HTERT RPE-1 (cell line): Measurements from ENCODE around the gene CDNF.
"Not testable (repeated sequence)": the region's sequence is repeated elsewhere in the genome, so short reads cannot be mapped to it uniquely, and the experiment has no call there.

ENCODE experiments used
- in situ Hi-C: fragments of 300-500 bp; cut with MboI; formaldehyde crosslinking; loops from 4 replicates; pipeline ENCODE4 v1.14.3; 2020; ENCODE audit warnings: low sequenced_read_pairs

The CDNF gene

DNA sequence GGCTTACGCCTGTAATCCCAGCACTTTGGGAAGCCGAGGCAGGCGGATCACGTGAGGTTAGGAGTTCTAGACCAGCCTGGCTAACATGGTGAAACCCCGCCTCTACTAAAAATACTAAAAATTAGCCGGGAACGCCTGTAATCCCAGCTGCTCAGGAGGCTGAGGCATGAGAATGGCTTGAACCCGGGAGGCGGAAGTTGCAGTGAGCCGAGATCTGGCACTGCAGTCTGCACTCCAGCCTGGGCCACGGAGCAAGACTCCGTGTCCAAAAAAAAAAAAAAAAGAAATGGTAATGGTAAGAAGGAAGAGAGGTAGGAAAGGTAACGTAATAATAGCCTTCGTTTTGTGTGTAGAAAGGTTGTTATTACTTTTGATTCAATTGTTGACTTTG lies 1.5 kb upstream of the CDNF start:
- in situ Hi-C loops: no loop called here

DNA sequence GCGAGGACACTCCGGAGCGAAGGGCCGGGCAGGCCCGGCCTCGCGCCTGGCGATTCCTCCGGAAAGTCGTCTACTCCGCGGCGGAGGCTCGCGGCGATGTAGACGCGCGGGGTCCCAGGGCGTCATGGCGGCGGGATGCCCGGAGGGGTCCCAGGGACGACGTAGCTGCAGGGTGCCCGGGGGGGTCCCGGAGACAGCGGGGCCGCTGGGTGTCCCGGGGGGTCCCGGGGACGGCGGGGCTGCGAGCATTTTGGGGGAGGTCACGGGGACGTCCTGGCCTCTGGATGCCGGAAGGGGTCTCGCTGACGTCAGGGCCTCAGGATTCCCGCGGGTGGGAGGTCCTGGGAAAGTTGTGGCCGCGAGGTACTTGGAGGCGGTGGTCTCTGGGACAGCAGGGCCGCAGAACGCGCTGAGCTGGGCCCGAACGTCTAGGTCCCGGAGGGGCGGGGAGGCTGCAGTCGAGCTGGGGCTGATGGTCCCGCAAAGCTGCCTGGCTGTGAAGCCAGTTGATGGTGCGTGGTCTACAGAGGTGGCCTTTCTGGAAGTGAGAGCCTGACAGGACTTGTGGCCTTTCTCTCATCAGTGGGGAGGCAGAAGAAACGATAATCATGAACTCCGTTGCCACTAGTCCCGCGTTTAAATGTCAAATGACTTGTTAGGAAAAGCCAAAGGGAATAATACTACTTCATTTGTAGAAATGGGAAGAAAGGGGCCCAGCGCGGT lies 906 bp upstream of the CDNF start:
- in situ Hi-C loops: no loop called here

DNA sequence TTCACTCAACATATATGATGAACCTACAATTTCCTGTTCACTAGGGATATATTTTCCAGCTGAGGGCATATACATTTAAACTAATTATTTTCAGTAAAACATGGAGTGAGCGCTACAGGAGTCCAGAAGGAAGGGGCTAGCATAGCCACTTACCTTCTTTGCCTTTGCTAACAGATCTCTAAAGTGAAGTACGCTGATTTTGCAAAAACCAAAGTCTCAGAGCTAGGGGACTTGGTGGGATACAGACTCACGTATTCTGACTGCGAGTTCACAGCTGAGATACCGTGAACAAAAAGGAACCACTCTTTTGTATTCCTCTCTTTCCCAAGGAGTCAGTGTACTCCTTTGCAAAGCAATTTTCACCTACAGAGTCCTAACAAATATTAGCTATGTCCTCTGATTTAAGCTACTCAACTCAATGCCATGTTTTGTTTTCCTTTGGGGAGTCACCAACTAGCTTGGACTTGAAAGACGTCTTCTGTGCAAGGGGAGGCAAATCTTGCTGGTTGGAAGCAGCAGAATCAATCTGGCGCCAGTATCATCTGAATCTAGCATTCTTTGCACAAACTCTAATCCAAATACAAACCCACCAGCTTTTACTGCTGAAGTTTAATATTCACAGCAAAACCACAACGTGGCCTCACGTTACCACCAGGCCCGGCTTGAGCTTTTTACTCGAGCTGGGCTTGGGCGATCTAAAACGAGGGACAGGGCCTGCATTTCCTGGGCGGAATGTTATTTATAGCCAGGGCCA lies 657 bp downstream of the CDNF start:
- in situ Hi-C loops: no loop called here

DNA sequence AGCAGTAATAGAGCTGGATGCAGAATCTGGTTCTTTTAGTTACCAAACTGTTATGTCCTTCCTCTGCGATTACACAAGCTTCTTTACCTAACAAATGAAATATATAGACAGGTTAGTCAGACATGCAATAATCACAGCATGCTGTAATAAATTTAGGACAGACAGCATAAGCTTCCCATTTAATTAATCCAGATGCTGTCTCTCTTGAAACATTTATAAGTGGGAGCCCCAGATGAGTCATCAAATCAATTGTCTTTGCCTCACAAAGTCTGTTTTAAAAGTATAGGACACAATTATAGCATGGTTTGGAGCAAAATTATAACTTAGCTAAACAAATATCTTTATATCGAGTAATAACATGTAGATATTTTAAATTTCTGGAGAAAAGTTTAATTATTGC lies 1.6 kb downstream of the CDNF start:
- in situ Hi-C loops: no loop called here

DNA sequence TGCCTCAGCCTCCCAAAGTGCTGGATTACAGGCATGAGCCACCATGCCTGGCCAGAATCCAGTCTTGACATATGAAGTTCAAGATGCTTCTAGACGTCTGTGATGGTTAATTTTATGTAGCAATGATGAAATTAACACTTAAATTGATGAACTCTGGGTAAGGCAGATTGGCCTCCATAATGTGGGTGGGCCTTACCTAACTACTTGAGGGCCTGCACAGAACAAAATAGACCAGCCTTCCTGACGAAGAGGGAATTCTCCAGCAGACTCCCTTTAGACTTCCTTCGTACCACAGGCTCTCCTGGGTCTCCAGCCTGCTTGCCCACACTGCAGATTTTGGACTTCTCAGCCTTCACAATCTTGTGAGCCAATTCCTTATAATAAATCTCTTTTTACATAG lies 4.7 kb downstream of the CDNF start:
- in situ Hi-C loops: no loop called here

DNA sequence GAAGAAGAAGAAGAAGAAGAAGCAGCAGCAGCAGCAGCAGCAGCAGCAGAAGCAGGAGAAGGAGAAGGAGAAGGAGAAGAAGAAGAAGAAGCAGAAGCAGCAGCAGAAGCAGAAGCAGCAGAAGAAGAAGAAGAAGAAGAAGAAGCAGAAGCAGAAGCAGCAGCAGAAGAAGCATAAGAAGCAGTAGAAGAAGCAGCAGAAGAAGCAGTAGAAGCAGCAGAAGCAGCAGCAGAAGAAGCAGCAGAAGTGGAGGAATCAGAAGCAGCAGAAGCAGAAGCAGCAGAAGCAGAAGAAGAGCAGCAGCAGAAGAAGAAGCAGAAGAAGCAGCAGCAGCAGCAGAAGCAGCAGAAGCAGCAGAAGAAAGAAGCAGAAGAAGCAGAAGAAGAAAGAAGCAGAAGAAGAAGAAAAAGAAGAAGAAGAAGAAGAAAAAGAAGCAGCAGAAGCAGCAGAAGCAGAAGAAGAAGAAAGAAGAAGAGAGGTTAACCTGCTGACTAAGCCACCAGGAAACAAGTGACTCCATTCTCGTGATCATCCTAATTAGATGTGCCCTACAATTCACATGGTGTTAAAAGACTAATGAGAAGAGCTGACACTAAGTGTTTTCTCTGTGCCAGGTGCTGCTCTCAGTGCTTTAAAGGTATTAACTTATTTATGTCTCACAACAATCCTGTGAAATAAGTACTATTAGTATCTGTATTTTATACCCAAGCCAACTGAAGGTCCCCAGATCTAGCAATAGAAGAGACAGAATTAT lies 11.6 kb downstream of the CDNF start:
- in situ Hi-C loops: no loop called here

DNA sequence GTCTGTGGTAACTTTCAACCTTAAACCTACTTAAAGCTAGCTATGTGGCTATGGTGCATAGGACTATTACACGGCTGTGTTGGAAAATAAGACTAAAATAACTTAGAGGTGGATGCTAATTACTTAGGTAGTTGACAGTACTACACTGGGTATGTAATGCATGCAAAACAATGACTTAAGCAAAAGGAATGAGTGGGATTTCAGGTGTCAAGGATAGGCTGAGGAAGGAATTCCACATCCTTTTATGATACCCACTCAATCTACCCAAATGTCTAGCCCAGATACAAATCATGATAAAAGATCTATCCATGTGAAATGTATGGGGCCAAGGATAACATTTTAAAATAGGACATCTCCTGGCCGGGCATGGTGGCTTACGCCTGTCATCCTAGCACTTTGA lies 13.9 kb downstream of the CDNF start:
- in situ Hi-C loops: no loop called here

DNA sequence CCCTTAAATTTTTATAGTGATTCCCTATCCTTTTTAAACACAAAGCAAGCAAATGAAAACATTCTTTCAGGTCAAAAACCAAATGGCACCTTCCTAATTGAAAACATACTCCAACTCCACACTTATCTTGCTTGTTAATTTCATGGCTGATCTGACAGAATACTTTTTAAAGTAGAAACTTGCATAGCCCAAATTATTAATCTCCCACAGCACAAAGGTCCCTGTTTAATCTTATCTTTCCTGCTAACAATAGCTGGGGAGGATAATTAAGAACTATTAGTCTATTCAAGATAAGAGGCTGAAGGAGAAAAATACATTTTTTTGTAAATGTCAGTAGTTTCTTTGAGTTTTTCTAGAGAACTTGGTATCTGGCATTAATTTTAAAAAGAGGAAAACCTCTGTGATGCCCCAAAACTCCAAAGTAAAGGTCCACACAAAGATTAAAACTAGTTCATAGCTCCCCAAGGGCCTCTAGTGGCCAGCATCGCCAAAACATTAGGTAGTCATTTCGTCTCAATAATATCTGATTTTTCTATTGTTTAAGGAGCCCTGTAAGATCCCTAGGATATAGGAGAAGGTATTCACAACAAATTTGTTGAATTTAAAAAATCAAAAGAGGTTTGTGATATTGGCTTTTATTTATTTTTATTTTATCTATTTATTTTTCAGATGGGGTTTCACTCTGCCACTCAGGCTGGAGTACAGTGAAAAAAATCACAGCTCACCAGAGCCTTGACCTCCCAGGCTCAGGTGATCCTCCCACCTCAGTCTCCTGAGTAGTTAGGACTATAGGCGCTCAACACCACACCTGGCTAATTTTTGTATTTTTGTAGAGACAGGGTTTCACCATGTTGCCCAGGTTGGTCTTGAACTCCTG lies 14.7 kb downstream of the CDNF start:
- in situ Hi-C loops: no loop called here

DNA sequence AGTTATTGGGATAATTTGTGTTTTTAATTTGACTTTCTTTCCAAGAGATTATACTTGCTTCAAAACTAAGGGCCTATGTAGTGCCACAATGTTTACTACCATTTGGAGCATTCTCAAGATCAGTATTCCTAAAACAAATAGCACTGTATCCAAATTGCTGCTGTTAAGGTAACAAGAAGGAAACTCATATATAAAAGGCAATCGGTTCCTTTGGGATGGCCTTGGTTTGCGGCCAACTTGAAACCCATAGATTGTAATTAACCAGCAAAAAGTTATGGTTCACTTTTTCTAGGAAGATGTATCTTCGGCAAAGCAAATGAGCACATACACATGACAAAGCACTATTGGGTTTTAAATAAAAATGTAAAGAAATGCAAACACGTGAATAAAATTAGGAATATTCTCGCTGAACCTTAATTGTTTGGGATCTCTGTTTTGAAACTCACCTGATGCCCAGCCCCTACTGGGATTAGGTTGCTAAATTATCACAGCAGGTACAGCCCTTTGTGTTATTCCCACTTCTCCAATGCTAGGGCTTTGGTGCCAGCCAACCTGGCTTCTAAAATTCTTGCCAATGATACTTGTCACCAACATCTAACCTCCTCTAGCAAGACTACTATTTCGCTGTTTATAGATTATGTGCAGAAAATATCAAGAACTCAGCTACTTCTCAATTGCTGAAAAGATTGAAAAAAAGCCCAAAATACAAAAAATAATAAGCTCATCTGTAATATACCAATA lies 16.0 kb downstream of the CDNF start:
- in situ Hi-C loops: no loop called here

DNA sequence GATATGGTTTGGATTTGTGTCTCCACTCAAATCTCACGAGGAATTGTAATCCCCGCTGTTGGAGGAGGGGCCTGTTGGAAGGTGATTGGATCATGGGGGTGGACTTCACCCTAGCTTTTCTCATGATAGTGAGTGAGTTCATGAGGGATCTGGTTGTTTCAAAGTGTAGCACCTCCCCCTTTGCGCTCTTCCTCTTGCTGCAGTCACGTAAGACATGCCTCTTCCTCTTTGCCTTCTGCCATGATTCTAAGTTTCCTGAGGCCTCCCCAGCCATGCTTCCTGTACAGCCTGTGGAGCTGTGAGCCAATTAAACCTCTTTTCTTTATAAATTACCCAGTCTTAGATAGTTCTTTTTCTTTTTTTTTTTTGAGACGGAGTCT lies 17.1 kb downstream of the CDNF start:
- in situ Hi-C loops: no loop called here

DNA sequence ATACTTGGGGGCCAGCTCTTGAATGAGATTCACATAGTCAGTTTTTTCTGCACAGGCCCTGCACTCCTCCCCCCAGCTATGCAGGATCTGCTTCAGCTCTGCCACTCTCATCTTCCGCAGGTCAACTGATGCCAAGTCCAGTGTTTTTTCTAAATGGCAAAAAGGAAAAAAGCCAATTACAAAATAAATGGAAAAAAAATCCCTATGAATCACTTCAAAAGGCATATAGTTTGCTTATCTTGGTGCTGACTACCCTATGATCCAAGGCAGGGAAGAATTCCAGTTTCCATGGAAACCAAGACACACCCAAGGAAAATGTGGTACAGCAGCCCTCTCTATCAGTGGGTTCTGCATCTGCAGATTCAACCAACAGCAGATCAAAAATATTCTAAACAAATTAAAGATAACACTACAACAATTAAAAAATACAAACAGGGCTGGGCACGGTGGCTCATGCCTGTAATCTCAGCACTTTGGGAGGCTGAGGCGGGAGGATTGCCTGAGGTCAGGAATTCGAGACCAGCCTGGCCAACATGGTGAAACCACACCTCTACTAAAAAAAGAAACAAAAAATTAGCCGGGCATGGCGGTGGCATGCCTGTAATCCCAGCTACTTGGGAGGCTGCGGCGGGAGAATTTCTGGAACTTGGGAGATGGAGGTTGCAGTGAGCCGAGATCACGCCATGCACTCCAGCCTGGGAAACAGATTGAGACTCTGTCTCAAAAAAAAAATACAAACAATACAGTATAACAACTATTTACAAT lies 17.6 kb downstream of the CDNF start:
- in situ Hi-C loops: no loop called here

DNA sequence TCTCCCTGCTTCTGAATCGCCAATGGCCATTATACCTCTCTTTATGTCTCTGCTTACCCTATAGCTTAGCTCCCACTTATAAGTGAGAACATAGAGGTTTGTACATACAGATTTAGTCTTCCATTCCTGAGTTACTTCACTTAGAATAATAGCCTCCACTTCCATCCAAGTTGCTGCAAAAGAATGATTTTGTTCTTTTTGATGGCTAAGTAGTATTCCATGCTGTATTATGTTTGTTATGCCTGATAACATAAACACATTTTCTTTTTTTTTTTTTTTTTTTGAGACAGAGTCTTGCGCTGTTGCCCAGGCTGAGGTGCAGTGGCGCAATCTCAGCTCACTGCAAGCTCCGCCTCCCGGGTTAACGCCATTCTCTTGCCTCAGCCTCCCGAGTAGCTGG lies 21.1 kb downstream of the CDNF start:
- in situ Hi-C loops: not testable (repeated sequence)

DNA sequence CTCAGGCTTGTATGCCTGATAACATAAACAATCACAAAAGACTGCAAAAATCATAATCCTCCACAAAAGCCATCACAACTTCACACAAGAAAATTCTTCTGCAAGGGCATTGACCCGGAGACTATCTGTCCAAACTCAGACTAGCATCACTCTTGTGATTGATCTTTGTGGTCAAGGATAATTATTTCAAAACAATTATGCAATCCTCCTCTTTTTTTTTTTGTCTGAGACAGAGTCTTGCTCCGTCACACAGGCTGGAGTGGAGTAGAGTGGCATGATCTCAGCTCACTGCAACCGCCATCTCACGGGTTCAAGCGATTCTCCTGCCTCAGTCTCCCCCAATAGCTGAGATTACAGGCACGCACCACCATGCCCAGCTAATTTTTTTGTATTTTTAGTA lies 22.2 kb downstream of the CDNF start:
- in situ Hi-C loops: no loop called here

DNA sequence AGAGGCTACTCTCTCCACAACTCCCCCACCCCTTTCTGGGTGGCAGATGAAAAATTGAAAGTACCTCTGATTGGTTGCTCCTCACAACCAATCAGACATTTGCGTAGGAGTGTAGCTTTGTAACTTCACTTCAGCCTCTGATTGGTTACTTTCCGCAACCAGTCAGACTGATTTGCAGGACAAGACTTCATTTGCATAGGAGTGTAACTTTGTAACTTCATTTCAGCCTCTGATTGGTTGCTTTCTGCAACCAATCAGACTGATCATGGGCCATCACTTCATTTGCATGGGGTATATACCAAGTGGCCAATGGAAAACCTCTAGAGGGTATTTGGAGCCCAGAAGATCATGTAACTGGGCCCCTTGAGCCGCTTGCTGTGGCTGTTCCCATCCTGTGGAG lies 25.6 kb downstream of the CDNF start:
- in situ Hi-C loops: no loop called here

DNA sequence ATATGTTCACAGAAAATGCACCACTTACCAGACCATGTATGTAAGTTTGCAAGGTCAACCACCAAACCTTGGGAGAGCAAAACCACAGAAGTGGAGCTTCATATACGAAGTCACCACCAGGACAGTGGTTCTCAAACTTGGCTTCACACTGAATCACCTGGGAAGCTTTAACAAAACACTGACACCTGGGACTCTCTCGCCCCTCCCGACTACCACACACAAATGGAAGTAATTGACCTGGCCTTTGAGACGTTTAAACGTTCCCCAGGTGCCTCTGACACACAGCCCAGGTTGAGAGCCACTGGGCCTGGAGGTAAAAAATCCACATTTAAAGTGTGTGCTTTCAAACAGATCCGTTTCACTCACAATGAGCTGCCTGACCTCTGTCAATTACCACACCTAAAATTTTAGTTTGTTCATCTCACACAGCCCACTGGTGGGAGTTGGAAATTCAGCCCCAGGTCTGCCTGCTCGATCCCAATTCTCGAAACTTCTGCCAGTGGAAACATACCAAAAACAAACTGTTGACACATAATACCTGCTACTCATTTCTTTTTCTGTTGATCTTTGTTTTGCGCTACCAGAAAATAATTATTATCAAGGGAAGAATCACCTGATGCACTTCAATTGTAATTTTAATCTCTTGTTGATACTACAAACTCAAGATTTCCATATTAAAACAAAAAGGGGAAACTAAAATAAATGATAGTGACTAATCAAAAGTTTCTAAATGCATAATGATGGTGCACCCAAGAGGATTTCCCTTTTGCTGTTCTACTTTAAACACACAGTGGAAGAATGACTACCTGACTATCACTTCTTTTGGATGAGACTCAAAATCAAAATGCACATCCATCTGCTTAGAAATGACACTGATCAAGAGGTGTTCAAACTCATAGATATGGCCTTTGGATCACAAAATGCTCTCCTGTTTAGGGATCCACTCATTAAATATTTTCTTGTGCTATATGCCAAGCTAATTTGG lies 26.6 kb downstream of the CDNF start:
- in situ Hi-C loops: no loop called here

DNA sequence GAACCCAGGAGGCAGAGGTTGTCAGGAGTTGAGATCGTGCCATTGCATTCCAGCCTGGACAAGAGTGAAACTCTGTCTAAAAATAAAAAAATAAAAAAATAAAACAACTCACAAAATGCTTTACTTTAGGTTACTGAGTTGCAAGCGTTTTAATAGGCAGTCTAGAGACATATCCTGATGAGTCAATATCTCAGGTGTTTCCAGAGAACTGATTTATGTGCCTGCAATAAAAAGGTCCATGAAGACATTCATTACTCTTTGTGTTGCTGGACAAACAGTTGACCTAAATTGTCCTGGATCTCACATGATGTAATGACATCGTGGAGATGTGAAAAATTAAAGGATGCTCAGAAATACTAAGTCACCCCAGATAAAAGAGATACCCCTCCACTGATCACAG lies 31.5 kb downstream of the CDNF start:
- in situ Hi-C loops: no loop called here

DNA sequence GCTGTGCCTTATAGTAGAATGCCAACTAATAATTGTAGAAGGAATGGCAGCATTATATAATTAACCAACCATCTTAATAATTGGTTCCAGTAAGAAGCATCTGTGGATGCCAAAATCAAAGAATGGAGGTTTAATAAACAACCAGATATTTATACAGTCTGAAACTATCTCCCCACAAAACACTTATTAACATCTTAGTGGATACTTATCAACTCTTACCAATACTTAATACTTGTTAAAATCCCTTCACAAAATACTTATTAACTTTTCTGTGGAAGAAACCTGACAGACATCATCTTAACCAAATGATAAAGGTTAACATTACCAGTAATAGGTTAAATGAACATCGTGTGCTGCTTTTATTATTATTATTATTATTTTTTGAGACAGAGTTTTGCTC lies 34.0 kb downstream of the CDNF start:
- in situ Hi-C loops: no loop called here

DNA sequence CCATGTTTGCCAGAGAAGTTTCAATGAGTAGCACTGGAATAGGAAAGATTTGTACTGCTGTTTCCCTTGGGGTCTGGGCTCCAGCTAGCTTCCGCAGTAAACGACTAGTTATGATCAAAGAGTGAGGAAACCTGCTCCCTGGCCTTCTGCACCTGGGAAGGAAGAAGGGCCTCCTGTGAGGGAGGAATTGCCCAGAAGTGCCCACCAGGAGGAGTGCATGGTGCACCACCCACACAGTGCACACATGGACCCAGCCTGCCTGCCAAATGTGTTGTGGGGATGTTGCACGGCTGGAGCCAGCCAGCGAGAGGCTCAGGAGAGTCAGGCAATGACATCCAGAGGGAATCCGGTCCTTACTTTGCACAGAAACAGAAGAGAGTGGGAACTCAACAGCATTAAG lies 36.1 kb downstream of the CDNF start:
- in situ Hi-C loops: no loop called here
